ENCODE measurements around the gene MS4A18.
"Not testable (repeated sequence)": the region's sequence is repeated elsewhere in the genome, so short reads cannot be mapped to it uniquely, and the experiment has no call there.

MS4A18 gene

DNA sequence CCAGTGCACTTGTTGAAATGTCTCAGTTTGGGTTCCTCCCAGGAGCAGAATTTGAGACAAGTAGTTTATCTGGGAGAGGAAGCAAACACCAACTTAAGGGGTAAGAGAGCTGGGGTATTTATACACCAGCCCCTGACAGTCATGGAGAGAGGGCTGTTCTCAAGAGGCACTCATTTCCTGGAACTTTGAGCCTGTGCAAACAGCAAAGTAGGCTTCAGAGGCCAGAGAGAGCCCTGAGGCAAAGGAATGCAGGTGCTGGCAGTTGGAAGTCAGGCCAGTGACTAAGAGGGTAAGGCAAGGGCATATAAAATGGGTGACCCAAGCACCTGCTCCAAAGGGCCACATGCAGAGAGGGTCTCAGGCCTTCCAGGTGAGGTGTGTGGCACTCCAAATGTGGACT, 16.1 kb downstream of the MS4A18 start:
- no peak for DNase-seq

DNA sequence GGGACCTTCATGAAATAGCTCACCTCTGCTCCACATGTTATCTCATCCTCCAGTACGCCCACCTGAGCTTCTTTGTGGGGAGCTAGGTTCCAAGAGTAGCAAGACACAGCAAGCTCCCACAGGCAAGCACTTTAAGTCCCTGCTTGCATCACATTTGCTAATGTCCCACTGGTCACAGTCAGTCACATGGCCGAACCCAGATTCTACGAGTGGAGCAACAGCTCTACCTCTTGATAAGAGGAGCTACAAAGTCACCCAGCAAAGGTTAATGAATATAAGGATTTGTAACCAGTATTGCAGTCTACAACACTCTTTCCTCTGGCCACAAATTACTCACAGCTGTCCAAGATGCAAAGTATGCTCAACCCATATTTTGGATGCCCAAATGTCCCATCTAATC, 16.9 kb downstream of the MS4A18 start:
- no peak for DNase-seq

DNA sequence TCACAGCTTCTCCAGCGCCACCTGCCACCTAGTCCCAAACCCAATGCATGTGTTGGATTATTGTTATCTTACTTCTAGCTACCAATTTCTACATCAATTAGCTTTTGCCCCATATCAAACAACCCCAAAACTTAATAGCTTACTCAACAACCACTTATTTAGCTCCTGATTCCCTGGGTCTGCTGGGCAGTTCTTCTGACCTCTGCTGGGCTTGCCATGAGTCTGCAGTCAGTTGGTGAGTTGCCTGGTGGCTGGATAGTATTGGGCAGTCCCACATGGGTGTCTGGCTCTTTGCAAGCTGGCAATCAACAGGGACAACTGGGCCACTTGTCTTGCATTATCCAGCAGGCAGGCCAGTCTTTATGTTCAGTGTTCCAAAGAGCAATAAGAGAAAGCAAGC, 18.5 kb downstream of the MS4A18 start:
- no peak for DNase-seq

DNA sequence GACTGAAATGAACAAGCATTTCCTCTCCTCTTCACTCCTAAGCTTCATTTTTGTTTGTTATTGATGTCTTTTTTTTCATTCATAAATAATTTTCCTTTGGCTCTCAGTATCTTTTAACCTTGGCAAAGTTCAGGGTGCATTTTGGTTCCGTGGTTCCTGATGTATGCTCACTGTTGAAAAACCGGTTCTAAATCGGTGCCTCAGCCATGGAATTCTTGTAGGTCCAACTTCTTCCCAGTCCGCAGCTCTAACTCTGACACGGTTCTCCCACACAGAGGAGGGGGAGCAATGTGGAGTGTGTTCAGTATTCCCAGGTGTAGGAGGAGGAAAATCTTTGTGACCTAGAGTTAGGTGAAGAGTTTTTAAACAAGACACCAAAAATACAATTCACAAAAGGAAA, 19.6 kb downstream of the MS4A18 start:
- DNase-seq: no peak

DNA sequence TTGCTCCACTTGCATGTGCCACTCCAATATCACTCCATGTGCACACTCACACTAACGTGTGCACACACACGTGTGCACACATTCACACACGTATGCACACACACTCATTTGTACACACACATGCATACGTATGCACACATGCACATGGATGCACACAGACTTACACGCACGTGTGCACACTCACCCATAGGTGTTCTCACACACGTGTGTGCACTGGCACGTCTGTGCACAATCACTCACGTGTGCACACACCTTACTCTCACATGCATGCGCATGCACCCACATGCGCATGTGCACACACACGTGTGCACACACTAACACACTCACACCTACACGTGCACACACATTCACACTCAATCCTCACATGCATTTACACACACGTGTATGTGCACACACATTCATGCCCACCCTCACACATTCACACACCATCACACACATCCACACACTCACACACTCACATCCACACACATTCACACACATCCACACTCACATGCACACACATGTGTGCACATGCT, 22.9 kb downstream of the MS4A18 start:
- no peak for DNase-seq

DNA sequence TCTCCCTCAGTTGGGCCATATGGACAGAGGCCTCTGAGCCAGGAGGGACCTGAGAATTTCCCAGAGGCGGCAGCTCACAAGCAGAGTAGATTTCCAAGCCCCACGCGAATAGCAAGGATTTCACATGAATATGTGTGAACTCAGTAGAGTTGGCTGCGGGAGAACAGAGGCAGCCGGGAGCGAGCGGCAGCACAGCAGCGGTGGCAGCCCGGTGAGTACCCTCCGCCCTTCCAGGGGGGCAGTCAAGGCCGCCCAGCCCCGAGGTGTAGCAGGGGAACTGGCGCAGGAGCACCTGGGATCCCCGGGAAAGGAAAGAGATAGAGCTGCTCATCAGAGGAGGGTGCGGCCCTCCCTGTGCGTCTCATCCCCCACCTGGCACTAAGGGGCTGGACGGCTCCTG, 23.7 kb downstream of the MS4A18 start:
- DNase-seq: no peak

DNA sequence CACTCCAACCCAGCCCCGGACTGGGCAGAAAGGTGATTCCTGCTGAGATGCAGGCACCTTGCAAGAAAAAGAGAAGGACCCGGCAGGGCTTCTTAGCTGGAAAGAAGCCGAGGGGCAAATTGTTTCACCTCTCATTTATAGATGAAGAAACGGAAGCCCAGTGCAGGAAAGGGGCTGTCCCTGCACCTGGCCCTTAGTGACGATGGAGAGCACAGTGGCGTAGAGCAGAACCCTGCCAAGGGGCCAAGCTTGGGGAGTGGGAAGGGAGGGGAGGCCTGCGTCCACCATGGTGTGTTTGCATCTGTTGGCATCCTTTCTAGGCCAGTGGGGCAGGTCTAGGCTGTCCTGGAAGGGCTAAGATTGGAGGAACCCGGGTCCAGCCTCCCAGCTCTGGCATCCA, 24.3 kb downstream of the MS4A18 start:
- no peak for DNase-seq

DNA sequence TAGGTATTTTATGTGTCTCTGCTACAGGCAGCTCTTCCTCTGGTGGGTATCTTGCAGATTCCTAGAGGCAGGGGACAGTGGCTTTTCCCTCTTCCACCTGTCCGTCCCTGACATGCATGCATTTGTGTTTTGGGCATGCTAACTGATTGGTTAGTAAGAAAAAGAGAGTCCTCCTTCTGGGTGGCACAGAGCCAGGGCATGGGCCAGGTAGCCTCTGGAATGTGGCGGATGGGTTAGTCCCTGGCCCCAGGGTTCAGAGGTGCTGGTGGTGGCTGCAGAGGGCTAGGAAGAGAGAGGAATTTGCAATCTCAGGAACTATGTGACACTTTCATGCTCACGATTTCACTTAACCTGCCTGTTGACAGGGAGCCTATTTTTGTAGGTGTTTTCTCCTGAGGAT, 26.4 kb downstream of the MS4A18 start:
- DNase-seq: no peak

DNA sequence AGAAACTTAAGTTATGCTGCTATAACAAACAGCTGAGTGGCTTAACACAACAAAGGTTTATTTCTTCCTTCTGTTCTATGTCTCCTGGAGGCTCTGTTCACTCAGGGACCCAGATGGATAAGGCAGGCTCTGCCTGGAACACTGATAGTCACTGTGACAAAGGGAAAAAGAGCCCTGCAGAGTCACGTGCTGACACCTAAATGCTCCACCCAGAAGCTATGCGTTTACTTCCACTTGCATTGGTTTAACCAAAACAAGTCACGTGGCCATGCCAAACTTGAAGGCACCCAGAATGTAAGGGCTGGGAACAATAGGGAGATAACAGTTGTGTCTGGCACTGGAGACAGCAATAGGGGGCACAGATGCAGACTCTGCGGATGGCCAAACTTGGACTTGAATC, 28.8 kb downstream of the MS4A18 start:
- DNase-seq: no peak

DNA sequence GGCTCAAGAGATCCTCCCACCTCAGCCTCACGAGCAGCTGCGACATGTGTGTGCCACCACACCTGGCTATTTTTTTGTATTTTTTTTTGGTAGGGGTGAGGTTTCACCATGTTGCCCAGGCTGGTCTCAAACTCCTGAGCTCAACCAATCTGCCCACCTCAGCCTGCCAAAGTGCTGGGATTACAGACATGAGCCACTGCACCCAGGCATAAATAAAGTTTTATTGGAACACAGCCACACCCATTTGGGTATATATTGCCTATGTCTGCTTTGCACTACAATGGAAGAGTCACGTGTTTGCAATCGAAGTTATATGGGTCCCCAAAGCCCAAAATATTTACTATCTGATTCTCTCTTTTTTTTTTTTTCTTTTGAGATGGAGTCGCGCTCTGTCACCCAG, 30.4 kb downstream of the MS4A18 start:
- no peak for DNase-seq

DNA sequence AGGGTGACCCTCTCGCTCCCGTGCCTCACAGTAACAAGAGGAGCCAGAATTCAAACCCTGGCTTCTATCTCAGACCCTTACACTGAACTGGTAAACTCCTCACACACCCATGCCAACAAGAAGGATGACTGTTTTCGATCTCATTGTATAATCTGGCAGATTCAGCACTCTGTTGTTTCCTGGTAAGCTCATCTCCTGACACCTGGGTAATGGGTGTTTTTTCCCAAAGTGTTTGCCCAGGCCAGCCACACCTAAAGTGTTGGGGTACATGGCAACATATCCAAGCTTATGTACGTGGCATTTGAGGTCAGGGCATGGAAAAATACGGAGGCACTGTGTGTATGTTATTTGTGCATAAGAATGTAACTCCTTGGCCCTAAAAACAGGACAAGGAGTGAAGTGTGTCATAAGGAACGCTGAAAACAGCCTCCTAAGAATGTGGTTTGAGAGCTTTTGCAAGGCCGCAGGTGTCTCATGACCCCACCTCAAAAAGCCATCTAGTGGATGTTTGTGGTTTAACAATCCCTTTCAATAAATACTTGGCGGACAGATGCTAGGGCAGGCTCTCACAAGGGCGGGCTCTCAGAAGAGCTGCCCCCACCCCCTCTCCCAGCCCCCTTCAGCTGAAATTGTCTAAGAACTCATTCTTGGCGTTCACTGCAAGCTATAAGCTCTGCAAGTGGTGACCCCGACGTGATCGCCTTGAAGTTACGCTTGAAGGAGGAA, 31.9 kb downstream of the MS4A18 start, which contains the start of gene MS4A15:
Gene MS4A15, plus strand, starts transcription at position 561 of the 726 bp plus-strand sequence. CDS start 6,867 bp downstream, outside the sequence.
- DNase-seq: no peak

DNA sequence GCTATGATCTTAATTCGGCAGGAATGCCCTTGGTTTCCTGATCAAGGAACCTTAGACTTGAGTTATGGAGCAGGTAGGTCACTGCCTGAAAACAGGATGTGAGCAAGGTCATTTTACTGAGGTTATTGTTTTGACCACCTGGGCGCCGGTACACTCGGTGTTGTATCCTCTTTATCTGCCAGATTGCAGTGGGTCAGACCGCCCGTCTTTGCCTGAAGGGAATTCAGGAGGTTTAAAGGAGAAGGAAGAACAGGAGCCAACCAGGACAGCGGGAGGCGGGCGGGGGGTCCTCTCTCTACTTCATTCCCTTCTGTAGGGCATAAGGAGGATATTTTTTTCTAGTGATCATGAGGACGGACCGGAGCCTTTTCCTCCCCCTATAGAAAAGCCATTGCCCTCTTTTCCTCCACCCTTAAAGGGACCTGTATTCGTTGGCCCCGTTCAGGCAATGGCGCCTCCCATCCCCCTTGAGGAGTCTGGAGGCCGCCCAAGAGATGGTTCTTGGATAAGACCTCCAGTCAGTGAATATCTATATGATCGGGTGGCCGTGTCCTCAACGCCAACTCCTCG, 32.8 kb downstream of the MS4A18 start:
- no peak for DNase-seq

DNA sequence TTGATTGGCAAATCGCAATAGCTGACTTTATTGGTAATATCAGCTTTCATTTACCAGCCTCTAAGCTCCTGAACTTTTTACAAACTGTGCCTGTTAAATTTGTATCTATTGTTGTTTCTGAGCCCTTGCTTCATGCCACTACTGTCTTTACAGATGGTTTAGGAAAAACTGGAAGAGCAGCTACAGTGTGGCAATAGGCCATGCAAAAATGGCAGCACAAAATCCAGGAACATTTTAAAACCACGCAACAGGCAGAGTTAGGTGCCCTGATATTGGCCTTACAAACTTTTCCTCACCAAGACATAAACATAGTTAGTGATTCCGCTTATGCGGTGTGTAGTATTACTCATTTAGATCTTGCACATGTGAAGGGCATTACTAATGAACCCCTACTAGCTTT, 34.2 kb downstream of the MS4A18 start:
- DNase-seq: not testable (repeated sequence)

DNA sequence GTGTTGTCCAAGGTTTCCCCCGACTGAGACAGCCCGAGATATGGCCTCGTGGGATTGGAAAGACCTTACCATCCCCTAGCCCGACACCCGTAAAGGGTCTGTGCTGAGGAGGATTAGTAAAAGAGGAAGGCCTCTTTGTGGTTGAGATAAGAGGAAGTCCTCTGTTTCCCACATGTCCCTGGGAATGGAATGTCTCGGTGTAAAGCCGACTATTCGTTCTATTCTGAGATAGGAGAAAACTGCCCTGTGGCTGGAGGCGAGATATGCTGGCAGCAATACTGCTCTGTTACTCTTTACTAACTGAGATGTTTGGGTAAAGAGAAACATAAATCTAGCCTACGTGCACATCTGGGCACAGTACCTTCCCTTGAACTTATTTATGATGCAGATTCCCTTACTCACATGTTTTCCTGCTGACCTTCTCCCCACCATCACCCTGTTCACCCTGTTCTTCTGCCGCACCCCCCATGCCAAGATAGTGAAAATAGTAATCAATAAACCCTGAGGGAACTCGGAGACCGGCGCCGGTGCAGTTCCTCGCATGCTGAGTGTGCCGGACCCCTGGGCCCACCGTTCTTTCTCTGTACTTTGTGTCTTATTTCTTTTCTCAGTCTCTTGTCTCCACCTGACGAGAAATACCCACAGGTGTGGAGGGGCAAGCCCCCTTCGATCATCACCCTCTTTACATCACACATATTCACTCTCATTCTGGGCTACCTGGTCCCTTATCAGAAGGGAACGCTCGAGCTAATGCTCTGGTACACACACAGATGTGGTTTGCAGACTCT, 35.1 kb downstream of the MS4A18 start:
- DNase-seq: not testable (repeated sequence)

DNA sequence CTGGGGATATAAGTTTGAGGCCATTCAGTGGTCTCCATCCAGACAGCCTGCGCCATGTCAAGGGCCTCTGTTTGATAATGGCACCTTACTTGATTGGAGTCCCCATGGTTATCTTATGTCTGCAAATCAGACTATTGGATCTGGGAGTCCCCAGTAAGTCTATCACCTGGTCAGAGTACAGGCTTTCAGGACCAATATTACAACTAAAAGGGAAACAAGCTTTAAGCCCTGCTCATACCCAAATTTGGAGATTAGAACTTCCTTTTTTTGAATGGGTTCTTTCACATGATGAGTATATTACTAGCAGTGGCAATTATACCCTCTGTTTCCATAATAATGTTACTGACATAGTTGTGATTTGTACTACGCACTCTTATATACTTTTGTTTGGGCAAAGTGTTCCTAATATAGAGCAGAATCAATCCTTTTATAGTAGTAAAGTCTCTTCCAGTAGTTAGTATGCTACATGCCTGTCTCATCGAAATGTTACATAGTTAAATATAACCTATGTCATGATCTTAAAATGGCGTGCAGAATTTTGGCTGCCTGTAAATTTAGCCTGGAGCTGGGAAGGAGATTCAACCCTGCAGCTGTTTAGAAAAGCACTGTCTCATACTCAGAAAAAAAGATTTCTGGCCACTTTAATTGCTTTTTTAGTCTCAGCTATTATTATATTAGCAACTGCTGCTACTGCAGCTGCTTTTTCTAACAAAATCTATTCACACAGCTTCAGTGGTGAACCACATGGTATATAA, 37.1 kb downstream of the MS4A18 start:
- no peak for DNase-seq

DNA sequence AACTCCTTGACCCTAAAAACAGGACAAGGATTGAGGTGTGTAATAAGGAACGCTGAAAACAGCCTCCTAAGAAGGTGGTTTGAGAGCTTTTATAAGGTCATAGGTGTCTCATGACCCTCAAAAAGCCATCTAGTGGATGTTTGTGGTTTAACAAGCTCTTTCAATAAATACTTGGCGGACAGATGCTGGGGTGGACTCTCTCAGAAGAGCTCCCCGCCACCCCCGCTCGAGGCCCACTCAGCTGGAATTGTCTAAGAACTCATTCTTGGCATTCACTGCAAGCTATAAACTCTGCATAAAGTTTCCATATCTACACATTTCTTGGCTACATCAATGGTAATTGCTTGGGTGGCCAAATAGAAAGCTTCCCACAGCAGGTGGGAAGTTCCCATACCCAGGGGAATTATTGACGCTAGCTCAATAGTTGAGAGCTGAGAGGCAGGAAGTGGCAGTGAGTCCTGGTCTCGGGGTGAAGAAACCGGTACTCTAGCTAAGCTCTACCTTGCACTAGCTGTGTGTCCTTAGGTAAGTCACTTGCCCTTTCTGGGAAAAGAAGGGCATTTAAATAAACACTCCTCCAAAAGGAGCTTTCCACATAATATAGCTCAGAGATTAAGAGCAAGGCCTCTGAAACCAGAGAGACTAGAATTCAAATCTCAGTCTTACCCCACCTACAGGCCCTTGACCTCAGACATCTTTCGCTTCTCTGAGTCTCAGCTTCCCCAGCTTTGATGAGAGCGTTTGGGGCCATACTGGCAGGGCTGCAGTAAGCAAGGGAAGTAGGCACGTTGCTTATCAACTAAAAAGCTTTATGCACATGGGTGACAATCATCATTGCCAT, 38.6 kb downstream of the MS4A18 start:
- DNase-seq: no peak

DNA sequence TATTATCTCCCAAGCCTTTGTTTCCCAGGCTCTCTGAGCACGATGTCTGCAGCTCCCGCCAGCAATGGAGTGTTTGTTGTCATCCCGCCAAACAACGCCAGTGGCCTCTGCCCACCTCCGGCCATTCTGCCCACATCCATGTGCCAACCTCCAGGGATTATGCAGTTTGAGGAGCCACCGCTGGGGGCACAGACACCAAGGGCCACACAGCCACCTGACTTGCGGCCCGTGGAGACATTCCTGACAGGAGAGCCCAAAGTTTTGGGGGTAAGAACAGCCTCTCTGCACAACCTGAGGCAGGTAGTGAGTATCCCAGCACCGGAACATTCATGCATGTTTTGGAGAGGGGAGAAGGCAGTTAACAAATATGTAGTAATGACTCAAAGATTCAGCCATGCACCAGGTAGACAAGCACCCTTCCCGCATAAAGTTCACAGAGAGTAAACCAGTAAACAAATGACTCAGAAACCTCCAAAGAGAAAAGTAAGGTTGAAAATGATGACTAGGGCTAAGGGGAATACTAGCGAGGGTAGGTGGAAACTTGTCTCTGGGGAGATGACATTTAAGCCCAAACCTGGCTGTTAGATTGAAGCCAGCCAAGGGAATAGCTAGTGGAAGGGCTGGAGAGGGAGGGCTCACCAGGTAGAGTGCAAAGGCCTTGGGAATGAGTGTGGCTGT, 39.3 kb downstream of the MS4A18 start:
- no peak for DNase-seq

DNA sequence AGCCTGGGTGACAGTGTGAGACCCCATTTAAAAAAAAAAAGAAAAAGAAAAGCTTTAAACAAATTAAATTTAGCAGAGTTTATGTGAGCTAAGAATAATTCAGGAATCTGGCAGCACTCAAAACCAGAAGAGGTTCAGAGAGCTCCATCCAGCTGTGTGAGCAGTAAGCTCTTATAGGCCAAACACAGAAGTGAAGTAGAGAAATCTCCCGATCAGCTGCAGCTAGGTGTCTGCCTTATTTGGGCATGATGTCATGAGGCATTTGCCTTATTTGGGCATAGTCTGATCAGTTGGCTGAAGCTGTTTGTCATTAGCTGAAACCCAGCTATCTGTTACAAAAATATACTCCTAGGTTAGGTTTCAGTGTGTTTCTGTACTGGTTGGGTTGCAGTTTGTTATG, 40.4 kb downstream of the MS4A18 start:
- no peak for DNase-seq

DNA sequence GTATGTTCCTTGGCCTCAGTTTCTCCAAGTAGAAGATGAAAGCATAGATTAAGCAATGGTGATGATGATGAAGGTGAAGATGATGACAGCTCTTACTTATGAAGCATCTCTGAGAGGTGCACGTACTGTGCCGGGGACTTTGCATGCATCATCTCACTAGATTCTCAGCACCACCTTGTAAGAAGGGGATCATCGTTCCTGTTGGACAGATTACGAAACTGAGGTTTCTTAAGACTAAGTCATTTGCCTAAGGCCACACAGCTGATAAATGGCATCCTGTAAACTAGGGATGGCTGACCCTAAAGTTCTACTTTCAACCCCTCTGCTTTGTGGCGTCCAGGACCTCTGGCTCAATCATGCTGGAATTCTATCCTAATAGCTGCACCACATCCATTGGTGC, 40.8 kb downstream of the MS4A18 start:
- no peak for DNase-seq

DNA sequence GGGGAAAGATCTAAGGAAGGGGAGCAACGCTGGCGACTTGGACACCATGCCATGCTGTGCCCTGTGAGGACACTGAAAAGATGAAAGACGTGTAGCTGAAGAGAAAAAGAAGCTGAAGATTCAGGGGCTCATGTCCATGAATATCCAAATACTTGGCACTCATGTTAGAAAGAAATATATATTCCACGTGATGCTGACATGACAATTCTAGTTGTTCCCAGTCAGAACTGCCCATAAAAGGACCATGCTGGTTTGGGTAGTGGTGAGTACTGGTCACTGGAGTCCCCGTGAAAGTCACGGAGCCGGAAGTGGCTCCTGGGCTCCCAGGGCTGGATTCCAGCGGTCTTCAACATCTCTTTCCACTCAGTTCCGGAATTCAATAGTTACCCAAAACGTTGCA, 42.0 kb downstream of the MS4A18 start:
- DNase-seq: no peak

DNA sequence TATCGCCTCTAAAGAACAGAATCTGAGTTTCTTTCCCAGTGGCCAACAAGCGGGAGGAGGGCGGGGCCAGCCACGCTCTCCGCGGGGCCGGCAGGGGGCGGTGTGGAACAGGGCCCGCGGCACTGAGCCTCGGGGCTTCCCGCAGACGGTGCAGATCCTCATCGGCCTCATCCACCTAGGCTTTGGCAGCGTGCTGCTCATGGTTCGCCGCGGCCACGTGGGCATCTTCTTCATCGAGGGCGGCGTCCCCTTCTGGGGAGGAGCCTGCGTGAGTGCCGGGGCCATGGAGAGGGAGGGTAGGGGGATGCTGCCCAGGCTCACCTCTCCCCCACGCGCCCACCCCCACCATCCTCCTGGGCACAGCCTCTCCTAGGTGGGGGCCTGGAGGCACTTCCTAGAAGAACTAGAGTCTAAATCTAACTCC, 42.9 kb downstream of the MS4A18 start:
- DNase-seq: no peak

DNA sequence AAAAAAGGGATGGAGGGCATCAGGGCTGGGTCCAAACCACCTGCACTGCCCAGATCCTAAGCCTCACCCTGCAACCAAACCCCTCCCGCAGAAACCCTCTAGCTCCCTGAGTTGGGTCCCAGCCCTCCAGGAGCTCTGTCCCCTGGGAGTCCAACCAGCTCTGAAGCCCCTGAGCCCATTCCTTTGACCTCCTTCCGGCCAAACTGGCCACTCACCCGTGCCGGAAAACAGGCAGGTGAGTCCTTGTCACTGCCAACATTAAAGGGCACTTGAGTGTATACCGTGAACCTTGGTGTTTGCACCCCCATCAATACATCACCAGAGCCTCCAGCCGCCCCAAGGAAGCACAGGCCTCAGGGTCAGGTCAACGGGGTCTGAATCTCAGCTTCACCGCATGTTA, 43.7 kb downstream of the MS4A18 start:
- DNase-seq: no peak

Measured in DMS79 treated with DMSO at 0.1 percent for 48 hours (cell line).